ENCODE results near the gene FN1.

DNA sequence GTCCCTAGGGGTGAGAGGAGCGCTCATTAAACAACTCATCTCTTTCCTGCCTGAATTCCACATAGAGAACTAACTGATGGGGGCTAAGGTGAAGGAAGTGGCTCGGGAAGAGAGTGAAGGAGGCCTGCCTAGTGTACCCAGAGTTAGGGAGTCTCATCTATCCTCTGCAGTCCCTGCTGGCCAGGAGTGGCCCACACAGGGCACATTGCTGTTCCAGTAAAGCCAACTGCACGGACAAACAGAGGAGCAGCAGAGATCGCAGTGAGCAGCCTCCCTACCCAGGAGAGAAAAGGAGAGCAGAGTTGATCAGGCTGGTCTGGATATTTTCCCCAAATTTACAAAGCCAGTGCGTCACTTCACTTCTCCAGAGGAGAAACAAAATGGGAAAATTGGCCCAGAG, 16.9 kb upstream of the FN1 start:
- TF ChIP-seq, protein P1, sequence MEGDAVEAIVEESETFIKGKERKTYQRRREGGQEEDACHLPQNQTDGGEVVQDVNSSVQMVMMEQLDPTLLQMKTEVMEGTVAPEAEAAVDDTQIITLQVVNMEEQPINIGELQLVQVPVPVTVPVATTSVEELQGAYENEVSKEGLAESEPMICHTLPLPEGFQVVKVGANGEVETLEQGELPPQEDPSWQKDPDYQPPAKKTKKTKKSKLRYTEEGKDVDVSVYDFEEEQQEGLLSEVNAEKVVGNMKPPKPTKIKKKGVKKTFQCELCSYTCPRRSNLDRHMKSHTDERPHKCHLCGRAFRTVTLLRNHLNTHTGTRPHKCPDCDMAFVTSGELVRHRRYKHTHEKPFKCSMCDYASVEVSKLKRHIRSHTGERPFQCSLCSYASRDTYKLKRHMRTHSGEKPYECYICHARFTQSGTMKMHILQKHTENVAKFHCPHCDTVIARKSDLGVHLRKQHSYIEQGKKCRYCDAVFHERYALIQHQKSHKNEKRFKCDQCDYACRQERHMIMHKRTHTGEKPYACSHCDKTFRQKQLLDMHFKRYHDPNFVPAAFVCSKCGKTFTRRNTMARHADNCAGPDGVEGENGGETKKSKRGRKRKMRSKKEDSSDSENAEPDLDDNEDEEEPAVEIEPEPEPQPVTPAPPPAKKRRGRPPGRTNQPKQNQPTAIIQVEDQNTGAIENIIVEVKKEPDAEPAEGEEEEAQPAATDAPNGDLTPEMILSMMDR (IDR thresholded peaks at IDR 0.05) = no peak
- TF ChIP-seq EP300 (IDR thresholded peaks at IDR 0.05) = no peak

Measured in stomach (tissue), 4 donors.